ENCODE measurements around the gene SNX19.

SNX19 gene

DNA sequence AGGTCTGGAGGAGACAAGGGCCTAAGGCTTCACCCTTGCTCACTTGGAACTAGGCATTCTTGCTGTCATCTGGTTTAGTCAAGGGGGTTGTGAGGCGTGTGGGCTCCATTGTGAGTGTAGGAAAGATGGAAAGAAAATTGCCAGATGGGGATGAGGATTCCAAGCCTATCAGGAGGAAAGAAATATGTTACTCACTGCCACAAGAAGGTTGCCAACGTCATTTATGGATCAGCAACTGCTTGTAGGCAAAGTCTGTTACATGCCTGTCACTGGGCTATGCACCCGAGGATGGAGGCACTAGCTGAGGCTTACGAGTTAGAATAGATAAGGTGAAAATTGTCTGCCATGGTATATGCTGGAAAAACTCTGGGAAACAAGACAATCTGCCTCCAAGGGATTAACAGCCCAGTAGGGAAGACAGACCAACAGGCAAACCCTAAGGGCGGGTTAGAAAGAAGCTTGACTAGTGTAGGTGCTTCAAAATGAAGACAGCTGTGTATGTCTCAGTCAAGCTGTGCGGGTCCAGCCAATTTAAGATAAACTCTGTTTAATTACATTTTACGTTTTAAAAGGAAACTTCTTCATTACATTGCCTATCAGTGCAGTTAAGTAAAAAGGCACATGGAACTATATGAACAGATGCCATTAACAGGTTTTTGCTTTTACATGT lies 47.4 kb downstream of the SNX19 start:
- H3K27me3 Mint-ChIP-seq (ENCODE audit: low read depth, poor library complexity) = peaks cover 3% of the 10 kb centered on the region
- no peak overlapping the region for H3K27ac Mint-ChIP-seq

DNA sequence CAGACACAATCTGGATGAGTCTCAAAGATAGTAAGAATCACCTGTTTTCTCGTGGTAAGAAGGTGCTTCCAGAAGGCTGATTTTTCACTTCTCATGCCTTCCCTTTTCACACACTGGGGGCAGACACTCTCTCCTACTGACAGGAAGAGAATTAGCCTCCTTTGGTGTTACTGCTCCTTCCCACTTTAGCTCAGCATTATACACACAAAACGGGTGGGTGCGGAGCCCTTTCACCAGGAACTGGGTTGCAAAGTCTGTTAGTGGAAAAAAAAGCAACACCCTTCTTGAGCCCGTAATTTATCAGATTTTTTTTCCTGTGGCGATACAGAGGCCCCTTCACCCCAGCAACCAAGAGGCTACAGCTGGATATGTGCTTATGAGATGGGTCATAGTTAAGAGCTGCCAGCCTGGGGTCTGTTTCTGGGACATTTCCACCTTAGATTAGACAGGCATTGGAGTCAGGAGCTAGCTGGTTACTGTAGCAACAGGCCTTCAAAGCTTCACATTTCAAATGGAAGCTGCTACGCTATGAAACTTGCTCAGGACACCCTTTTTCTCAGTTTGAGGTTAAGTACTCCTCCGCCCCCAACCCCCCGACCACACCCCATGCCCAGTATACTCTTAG lies 48.1 kb downstream of the SNX19 start:
- H3K27me3 Mint-ChIP-seq (ENCODE audit: low read depth, poor library complexity) = peaks cover 3% of the 10 kb centered on the region
- no peaks in the 10 kb centered on the region for H3K9me3 Mint-ChIP-seq
- TF ChIP-seq, protein P1, sequence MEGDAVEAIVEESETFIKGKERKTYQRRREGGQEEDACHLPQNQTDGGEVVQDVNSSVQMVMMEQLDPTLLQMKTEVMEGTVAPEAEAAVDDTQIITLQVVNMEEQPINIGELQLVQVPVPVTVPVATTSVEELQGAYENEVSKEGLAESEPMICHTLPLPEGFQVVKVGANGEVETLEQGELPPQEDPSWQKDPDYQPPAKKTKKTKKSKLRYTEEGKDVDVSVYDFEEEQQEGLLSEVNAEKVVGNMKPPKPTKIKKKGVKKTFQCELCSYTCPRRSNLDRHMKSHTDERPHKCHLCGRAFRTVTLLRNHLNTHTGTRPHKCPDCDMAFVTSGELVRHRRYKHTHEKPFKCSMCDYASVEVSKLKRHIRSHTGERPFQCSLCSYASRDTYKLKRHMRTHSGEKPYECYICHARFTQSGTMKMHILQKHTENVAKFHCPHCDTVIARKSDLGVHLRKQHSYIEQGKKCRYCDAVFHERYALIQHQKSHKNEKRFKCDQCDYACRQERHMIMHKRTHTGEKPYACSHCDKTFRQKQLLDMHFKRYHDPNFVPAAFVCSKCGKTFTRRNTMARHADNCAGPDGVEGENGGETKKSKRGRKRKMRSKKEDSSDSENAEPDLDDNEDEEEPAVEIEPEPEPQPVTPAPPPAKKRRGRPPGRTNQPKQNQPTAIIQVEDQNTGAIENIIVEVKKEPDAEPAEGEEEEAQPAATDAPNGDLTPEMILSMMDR (IDR thresholded peaks at IDR 0.05) = no peak
- H3K27ac Mint-ChIP-seq = no peak overlapping the region
- peaks cover 34% of the 10 kb centered on the region for H3K4me1 Mint-ChIP-seq
- no peak for DNase-seq
- no peak overlapping the region for H3K4me3 Mint-ChIP-seq
- H3K36me3 Mint-ChIP-seq (ENCODE audit: low read depth) = peaks cover 5% of the 10 kb centered on the region

More for the DNA sequence above, 47.4 kb downstream of the SNX19 start:
- H3K4me3 Mint-ChIP-seq = no peak overlapping the region
- peaks cover 34% of the 10 kb centered on the region for H3K4me1 Mint-ChIP-seq
- no peak for DNase-seq
- TF ChIP-seq, protein P1 (IDR thresholded peaks at IDR 0.05) = no peak
- peaks cover 5% of the 10 kb centered on the region for H3K36me3 Mint-ChIP-seq (ENCODE audit: low read depth)
- no peaks in the 10 kb centered on the region for H3K9me3 Mint-ChIP-seq

DNA sequence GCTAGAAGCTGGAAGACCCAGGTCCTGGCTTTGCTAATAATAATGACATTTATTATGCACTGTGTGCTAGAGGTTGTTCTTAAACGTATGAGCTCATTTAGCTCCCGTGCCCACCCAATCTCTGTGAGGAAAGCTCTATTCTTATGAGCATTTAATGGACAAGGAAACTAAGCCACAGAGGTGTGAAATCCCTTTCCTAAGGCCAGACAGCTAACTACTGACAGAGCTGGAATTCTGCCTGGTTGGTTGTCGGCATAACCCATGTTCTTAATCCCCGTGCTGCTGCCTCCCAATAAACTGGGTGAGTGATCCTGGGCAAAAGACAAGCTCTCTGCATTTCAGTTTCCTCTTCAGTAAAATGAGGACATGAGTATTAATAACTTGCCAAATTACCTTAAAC lies 49.4 kb downstream of the SNX19 start:
- DNase-seq = no peak
- no peak overlapping the region for H3K27ac Mint-ChIP-seq
- peaks cover 3% of the 10 kb centered on the region for H3K27me3 Mint-ChIP-seq (ENCODE audit: low read depth, poor library complexity)
- H3K4me3 Mint-ChIP-seq = no peak overlapping the region
- TF ChIP-seq, protein P1 (IDR thresholded peaks at IDR 0.05) = no peak
- H3K36me3 Mint-ChIP-seq (ENCODE audit: low read depth) = peaks cover 5% of the 10 kb centered on the region
- H3K9me3 Mint-ChIP-seq = no peaks in the 10 kb centered on the region
- H3K4me1 Mint-ChIP-seq = peaks cover 40% of the 10 kb centered on the region

DNA sequence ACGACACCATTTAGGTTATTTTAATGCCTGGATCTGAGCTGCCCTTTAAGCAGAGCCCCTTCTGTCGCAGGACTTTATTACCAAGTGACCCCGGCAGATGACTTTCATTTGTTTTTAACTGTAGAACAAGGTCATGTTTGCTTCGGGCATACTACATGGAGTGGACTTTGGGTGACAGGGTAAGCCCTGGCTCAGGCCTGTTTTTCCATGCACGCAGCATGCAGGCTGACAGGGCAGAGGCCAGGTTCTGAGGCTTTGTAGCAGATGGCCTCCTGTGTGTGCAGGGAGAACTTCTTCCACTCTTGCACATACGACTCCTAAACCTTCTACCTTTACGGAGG lies 50.5 kb downstream of the SNX19 start:
- DNase-seq = no peak
- Mint-ChIP-seq H3K4me1 (peaks cover 39% of the 10 kb centered on the region), H3K4me3 (no peak overlapping the region), H3K9me3 (no peaks in the 10 kb centered on the region), H3K27ac (peak overlapping the region; percentile 86), H3K36me3 (ENCODE audit: low read depth) (peaks cover 5% of the 10 kb centered on the region), H3K27me3 (ENCODE audit: low read depth, poor library complexity) (peaks cover 3% of the 10 kb centered on the region)
- TF ChIP-seq, protein P1 (IDR thresholded peaks at IDR 0.05) = no peak

DNA sequence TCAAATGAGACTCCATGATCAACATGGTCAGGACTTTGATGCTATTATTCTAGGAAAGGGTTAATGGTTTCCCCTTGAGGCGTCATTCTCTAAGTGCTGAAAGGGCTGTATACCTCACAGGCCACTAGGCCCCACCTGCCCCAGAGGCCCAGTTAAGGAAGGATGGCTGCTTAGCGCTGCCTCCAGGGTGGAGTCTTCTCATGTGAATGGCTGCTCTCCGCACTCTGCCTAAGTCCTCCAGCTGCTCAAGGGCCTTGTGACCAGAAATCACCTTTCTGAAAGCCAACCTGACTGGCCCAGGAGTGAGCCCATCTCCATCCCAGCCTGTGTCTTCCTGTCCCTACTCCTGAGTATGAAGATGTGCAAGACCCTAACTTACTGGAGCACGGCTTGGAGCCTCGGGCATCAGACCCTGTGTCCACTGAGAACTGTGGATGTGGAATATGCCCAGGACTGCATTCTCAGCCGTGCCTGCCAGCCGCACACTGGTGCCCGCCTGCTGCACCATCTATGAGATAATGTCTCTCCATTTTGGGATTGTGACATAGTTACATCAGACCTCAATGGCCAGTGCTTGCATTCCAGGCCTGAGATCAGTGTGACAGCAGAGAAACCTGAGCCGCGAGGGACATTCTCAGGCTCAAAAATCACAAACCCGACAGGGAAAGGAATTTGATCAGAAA lies 51.0 kb downstream of the SNX19 start:
- Mint-ChIP-seq H3K9me3 (no peaks in the 10 kb centered on the region), H3K4me3 (no peak overlapping the region), H3K27me3 (ENCODE audit: low read depth, poor library complexity) (peaks cover 3% of the 10 kb centered on the region), H3K36me3 (ENCODE audit: low read depth) (peaks cover 5% of the 10 kb centered on the region), H3K27ac (peak overlapping the region; percentile 86), H3K4me1 (peaks cover 39% of the 10 kb centered on the region)
- TF ChIP-seq, protein P1 (IDR thresholded peaks at IDR 0.05) = no peak
- DNase-seq = peak; percentile 29

Measured in nephron progenitor cell (in vitro differentiated cells).